Neural progenitor cell (in vitro differentiated cells): ENCODE data around the gene BLVRA. TPM values are rescaled to one million over a fixed set of nuclear protein-coding genes. Genes with fewer than 3 reads are reported as not detected.

Source experiments
- DNase-seq: peaks from one replicate; pipeline ENCODE4 v3.0.0-alpha.2; 2016; ENCODE audit warnings: low spot score
- H2AFZ ChIP-seq: fragments of 200-600 bp; sonication (generic); replicated peaks from 2 replicates; pipeline ENCODE4 v1.6.1; 2016; ENCODE audit warnings: antibody characterized with exemption
- H3F3A ChIP-seq: fragments of 200-600 bp; sonication (generic); 2 replicates; pipeline ENCODE4 v1.6.1; 2016; ENCODE audit warnings: antibody characterized with exemption, low read depth
- H3K27ac ChIP-seq: fragments of 200-600 bp; sonication (generic); 2 replicates; pipeline ENCODE4 v1.5.1; 2016; ENCODE audit warnings: mild to moderate bottlenecking
- H3K27me3 ChIP-seq: fragments of 200-600 bp; sonication (generic); 2 replicates; pipeline ENCODE4 v1.6.1; 2016; ENCODE audit warnings: mild to moderate bottlenecking, moderate library complexity
- H3K36me3 ChIP-seq: fragments of 200-600 bp; sonication (generic); 2 replicates; pipeline ENCODE4 v1.5.1; 2016
- H3K4me1 ChIP-seq: fragments of 200-600 bp; sonication (generic); 2 replicates; pipeline ENCODE4 v1.6.1; 2016; ENCODE audit warnings: mixed run types
- H3K4me2 ChIP-seq: fragments of 200-600 bp; sonication (generic); 2 replicates; pipeline ENCODE4 v1.6.1; 2016
- H3K4me3 ChIP-seq: fragments of 200-600 bp; sonication (generic); 2 replicates; pipeline ENCODE4 v1.5.1; 2016
- H3K79me2 ChIP-seq: fragments of 200-600 bp; sonication (generic); 2 replicates; pipeline ENCODE4 v1.6.1; 2016; ENCODE audit warnings: low read depth
- H3K9ac ChIP-seq: fragments of 200-600 bp; sonication (generic); 2 replicates; pipeline ENCODE4 v1.6.1; 2016
- H3K9me3 ChIP-seq: fragments of 200-600 bp; sonication (generic); 2 replicates; pipeline ENCODE4 v1.5.1; 2016; ENCODE audit warnings: low read depth
- H4K20me1 ChIP-seq: fragments of 200-600 bp; sonication (generic); 2 replicates; pipeline ENCODE4 v1.6.1; 2016; ENCODE audit warnings: low read depth
- H3K27ac Mint-ChIP-seq: 3 replicates; pipeline ENCODE4 v1.8.0; 2021; ENCODE audit warnings: mixed read lengths
- H3K27me3 Mint-ChIP-seq: 2 replicates; pipeline ENCODE4 v1.8.0; 2022; ENCODE audit warnings: low read depth, mild to moderate bottlenecking, inconsistent platforms, moderate library complexity, mixed read lengths; ENCODE audit not compliant: insufficient read depth
- H3K36me3 Mint-ChIP-seq: 3 replicates; pipeline ENCODE4 v1.8.0; 2021; ENCODE audit warnings: mixed read lengths
- H3K4me1 Mint-ChIP-seq: 3 replicates; pipeline ENCODE4 v1.8.0; 2021; ENCODE audit warnings: mixed read lengths
- H3K4me3 Mint-ChIP-seq: 3 replicates; pipeline ENCODE4 v1.8.0; 2021; ENCODE audit warnings: mild to moderate bottlenecking, moderate library complexity, mixed read lengths
- H3K9me3 Mint-ChIP-seq: 3 replicates; pipeline ENCODE4 v1.8.0; 2020; ENCODE audit warnings: mixed read lengths
- EZH2 ChIP-seq: fragments of 200-600 bp; sonication (generic); IDR thresholded peaks from 2 replicates; pipeline ENCODE4 v1.6.1; 2017; ENCODE audit warnings: antibody characterized with exemption, mild to moderate bottlenecking, moderate library complexity
- EZH2phosphoT487 ChIP-seq: fragments of 200-600 bp; sonication (generic); IDR thresholded peaks from 2 replicates; pipeline ENCODE4 v1.6.1; 2017; ENCODE audit warnings: antibody characterized with exemption
- total RNA-seq: library from RNA; depleted of rRNA; stranded (reverse); fragments of >200 nt; gene quantifications from 2 replicates; pipeline ENCODE4 v1.2.3, GENCODE V29; 2015; ENCODE audit warnings: low replicate concordance
- TF ChIP-seq, protein P1 (sequence below): fragments of 200-600 bp; sonication (generic); IDR thresholded peaks from 2 replicates; pipeline ENCODE4 v1.5.1; 2017; ENCODE audit warnings: antibody characterized with exemption, mild to moderate bottlenecking

BLVRA gene
- total RNA-seq, 1 donor from 2014 or later, result 27.9 TPM

DNA sequence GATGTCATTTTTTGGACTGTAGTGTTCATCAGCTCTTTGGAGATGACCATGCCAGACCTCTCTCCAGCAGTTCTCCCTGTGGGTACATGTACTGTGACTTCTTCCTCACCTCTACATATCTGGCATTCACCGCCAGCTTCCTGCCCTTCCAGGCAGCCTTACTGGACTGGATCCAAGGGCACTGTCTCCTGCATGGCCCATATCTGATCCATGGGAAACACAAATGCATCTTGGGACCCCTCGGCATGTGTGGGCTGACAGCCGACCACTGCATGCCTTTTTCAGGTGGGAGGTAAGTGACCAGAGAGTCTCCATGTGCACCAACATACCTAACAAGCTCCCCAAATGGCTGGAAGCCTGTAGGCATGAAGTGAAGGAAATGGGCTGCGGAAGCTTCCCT, 3.9 kb upstream of the BLVRA start:
- Histone ChIP-seq H3F3A (peaks cover 18% of the 10 kb centered on the region), H3K4me3 (no peak overlapping the region), H3K9ac (no peak overlapping the region), H3K79me2 (peaks cover 3% of the 10 kb centered on the region), H4K20me1 (peaks cover 4% of the 10 kb centered on the region), H3K4me1 (peaks cover 13% of the 10 kb centered on the region), H3K27me3 (peaks cover 34% of the 10 kb centered on the region), H3K27ac (no peak overlapping the region), H3K4me2 (no peak overlapping the region), H2AFZ (no peak overlapping the region), H3K9me3 (no peaks in the 10 kb centered on the region), H3K36me3 (no peaks in the 10 kb centered on the region)
- peaks cover 2% of the 10 kb centered on the region for H3K9me3 Mint-ChIP-seq
- no peak for DNase-seq
- TF ChIP-seq, protein P1, sequence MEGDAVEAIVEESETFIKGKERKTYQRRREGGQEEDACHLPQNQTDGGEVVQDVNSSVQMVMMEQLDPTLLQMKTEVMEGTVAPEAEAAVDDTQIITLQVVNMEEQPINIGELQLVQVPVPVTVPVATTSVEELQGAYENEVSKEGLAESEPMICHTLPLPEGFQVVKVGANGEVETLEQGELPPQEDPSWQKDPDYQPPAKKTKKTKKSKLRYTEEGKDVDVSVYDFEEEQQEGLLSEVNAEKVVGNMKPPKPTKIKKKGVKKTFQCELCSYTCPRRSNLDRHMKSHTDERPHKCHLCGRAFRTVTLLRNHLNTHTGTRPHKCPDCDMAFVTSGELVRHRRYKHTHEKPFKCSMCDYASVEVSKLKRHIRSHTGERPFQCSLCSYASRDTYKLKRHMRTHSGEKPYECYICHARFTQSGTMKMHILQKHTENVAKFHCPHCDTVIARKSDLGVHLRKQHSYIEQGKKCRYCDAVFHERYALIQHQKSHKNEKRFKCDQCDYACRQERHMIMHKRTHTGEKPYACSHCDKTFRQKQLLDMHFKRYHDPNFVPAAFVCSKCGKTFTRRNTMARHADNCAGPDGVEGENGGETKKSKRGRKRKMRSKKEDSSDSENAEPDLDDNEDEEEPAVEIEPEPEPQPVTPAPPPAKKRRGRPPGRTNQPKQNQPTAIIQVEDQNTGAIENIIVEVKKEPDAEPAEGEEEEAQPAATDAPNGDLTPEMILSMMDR, result no peak
- TF ChIP-seq EZH2, result no peak
- TF ChIP-seq EZH2phosphoT487, result no peak
- H3K27me3 Mint-ChIP-seq, result peaks cover 18% of the 10 kb centered on the region
- H3K4me3 Mint-ChIP-seq, result no peak overlapping the region
- peaks cover 9% of the 10 kb centered on the region for H3K4me1 Mint-ChIP-seq
- H3K27ac Mint-ChIP-seq, result no peak overlapping the region
- no peaks in the 10 kb centered on the region for H3K36me3 Mint-ChIP-seq

DNA sequence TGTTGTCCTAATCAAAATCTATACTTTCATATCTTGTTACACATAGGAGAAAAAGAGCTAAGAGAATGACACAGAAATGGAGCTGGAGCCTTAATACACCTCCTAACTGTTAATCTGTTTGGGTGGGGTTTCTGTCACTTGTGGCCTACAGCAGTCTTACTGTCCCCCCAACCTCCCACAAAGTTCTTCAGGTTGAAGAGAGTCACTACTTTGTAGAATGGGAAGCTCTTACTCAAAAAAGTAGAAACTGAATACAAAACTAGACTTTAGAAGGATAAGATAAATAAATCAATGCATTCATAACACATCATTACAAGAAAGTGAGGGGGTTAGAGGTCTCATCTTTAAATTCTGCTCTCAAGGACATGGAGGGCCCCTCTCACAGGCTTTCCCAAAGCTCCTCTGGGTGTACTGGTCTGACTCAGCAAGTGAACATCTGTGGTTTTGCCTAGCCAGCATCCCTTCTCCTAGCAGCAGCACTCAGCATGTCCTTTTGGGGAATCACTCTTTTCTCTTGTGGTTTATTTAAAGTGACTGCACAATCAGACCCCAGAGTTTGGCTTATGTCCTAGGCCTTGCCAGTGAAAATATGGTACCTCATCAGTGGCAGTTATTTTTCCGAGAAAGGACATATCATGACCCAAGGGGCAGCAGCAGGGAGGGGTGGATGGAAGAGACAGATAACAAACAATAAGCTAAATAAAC, 2.0 kb upstream of the BLVRA start:
- H4K20me1 ChIP-seq, result peaks cover 4% of the 10 kb centered on the region
- H3K9me3 Mint-ChIP-seq, result peaks cover 2% of the 10 kb centered on the region
- no peak overlapping the region for H2AFZ ChIP-seq
- peaks cover 18% of the 10 kb centered on the region for H3K27me3 Mint-ChIP-seq
- peaks cover 5% of the 10 kb centered on the region for H3K79me2 ChIP-seq
- peaks cover 18% of the 10 kb centered on the region for H3F3A ChIP-seq
- H3K4me2 ChIP-seq, result no peak overlapping the region
- DNase-seq, result no peak
- no peak overlapping the region for H3K27ac ChIP-seq
- TF ChIP-seq, protein P1, result no peak
- no peak for TF ChIP-seq EZH2phosphoT487
- no peak for TF ChIP-seq EZH2
- peak overlapping the region; percentile 85 for H3K4me3 Mint-ChIP-seq
- peaks cover 8% of the 10 kb centered on the region for H3K4me1 Mint-ChIP-seq
- no peaks in the 10 kb centered on the region for H3K36me3 Mint-ChIP-seq
- peaks cover 7% of the 10 kb centered on the region for H3K4me1 ChIP-seq
- no peaks in the 10 kb centered on the region for H3K36me3 ChIP-seq
- peaks cover 45% of the 10 kb centered on the region for H3K27me3 ChIP-seq
- no peaks in the 10 kb centered on the region for H3K9me3 ChIP-seq
- no peak overlapping the region for H3K27ac Mint-ChIP-seq
- H3K9ac ChIP-seq, result no peak overlapping the region
- no peak overlapping the region for H3K4me3 ChIP-seq

DNA sequence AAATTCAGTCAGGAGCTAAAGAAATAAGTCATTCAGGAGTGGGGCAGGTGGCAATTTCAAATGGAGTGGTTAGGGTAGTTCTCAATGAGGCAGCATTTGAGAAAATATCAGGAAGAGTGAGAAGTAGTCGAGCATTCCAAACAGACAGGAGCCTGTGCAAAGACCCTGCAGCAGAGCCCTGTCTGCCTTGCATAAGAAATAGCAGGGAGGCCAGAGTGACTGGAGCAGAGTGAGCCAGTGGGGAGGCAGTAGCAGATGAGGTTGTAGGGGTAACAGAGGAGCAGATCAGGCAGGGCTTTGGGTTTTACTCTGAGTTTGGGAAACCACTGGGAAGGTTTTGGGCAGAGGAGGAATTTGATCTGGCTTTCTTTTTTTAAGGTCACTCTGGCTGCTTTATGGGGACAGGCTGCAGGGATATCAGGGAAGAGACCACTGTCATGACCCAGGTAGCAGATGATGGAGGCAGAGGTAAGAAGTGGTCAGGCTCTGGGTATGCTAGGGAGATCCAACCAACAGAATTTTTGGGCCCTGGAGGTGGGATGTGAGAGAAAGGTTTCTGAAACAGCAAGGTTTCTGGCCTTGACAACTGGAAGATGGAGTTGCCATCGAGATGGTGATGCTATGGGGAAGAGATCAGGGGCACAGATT, 1.3 kb upstream of the BLVRA start:
- Histone ChIP-seq H3K4me3 (no peak overlapping the region), H3K4me2 (peak overlapping the region; percentile 88), H3K27me3 (peaks cover 45% of the 10 kb centered on the region), H3K9ac (no peak overlapping the region), H2AFZ (no peak overlapping the region), H3K4me1 (peaks cover 7% of the 10 kb centered on the region), H3K27ac (no peak overlapping the region), H4K20me1 (peaks cover 4% of the 10 kb centered on the region), H3K9me3 (no peaks in the 10 kb centered on the region), H3K79me2 (peaks cover 5% of the 10 kb centered on the region), H3F3A (peaks cover 18% of the 10 kb centered on the region), H3K36me3 (no peaks in the 10 kb centered on the region)
- Mint-ChIP-seq H3K4me3 (peak overlapping the region; percentile 85), H3K9me3 (peaks cover 2% of the 10 kb centered on the region), H3K4me1 (peaks cover 11% of the 10 kb centered on the region), H3K27me3 (peaks cover 18% of the 10 kb centered on the region), H3K27ac (no peak overlapping the region), H3K36me3 (no peaks in the 10 kb centered on the region)
- no peak for TF ChIP-seq EZH2
- TF ChIP-seq, protein P1, result no peak
- no peak for TF ChIP-seq EZH2phosphoT487
- no peak for DNase-seq
